H9 (cell line): Measurements from ENCODE around the gene ALOX12B. TPM values are rescaled to one million over a fixed set of nuclear protein-coding genes. Genes with fewer than 3 reads are reported as not detected.

Experiments used
- DNase-seq: peaks from one replicate; pipeline ENCODE4 v3.0.0-alpha.2; 2017
- H2AFZ ChIP-seq: one replicate; pipeline ENCODE4 v1.6.1; 2013; ENCODE audit warnings: mild to moderate bottlenecking, low read length, control low read depth, moderate library complexity
- H2AK5ac ChIP-seq: 2 replicates; pipeline ENCODE4 v1.6.1; 2013; ENCODE audit warnings: low read length, control low read depth, mixed read lengths; ENCODE audit not compliant: insufficient read length
- H2BK120ac ChIP-seq: one replicate; pipeline ENCODE4 v1.6.1; 2013; ENCODE audit warnings: low read depth, mild to moderate bottlenecking, low read length, control low read depth, inconsistent platforms; ENCODE audit not compliant: poor library complexity, severe bottlenecking
- H2BK12ac ChIP-seq: 2 replicates; pipeline ENCODE4 v1.6.1; 2013; ENCODE audit warnings: low read length, control low read depth, mixed read lengths, low read depth; ENCODE audit not compliant: insufficient read length
- H2BK15ac ChIP-seq: 2 replicates; pipeline ENCODE4 v1.6.1; 2013; ENCODE audit warnings: low read depth, low read length, control low read depth
- H2BK20ac ChIP-seq: one replicate; pipeline ENCODE4 v1.6.1; 2013; ENCODE audit warnings: low read depth, mild to moderate bottlenecking, low read length, control low read depth, inconsistent platforms; ENCODE audit not compliant: poor library complexity, severe bottlenecking
- H2BK5ac ChIP-seq: 2 replicates; pipeline ENCODE4 v1.6.1; 2013; ENCODE audit warnings: low read length, control low read depth, mixed read lengths; ENCODE audit not compliant: insufficient read length
- H3K14ac ChIP-seq: 2 replicates; pipeline ENCODE4 v1.6.1; 2013; ENCODE audit warnings: low read length, control low read depth; ENCODE audit not compliant: insufficient read depth
- H3K18ac ChIP-seq: 2 replicates; pipeline ENCODE4 v1.6.1; 2013; ENCODE audit warnings: low read depth, mild to moderate bottlenecking, mixed read lengths, low read length, control low read depth; ENCODE audit not compliant: insufficient read length
- H3K23ac ChIP-seq: 2 replicates; pipeline ENCODE4 v1.6.1; 2013; ENCODE audit warnings: low read length, control low read depth, mixed read lengths, low read depth; ENCODE audit not compliant: insufficient read length
- H3K23me2 ChIP-seq: 2 replicates; pipeline ENCODE4 v1.6.1; 2013; ENCODE audit warnings: low read depth, mild to moderate bottlenecking, mixed read lengths, low read length, control low read depth; ENCODE audit not compliant: insufficient read length, poor library complexity, severe bottlenecking
- H3K27ac ChIP-seq: 2 replicates; pipeline ENCODE4 v1.5.1; 2013; ENCODE audit warnings: low read length, control low read depth, mixed read lengths, low read depth; ENCODE audit not compliant: insufficient read length
- H3K27me3 ChIP-seq: 2 replicates; pipeline ENCODE4 v1.6.1; 2013; ENCODE audit warnings: low read length, control low read depth, inconsistent platforms; ENCODE audit not compliant: insufficient read depth
- H3K4ac ChIP-seq: 2 replicates; pipeline ENCODE4 v1.6.1; 2013; ENCODE audit warnings: low read depth, mild to moderate bottlenecking, control low read depth, inconsistent platforms, low read length, moderate library complexity
- H3K4me1 ChIP-seq: 2 replicates; pipeline ENCODE4 v1.6.1; 2013; ENCODE audit warnings: low read length, control low read depth, inconsistent platforms; ENCODE audit not compliant: insufficient read depth
- H3K4me2 ChIP-seq: 2 replicates; pipeline ENCODE4 v1.6.1; 2013; ENCODE audit warnings: low read length, control low read depth, mixed read lengths; ENCODE audit not compliant: insufficient read length, insufficient read depth
- H3K56ac ChIP-seq: 2 replicates; pipeline ENCODE4 v1.6.1; 2013; ENCODE audit warnings: low read depth, mild to moderate bottlenecking, mixed read lengths, low read length, control low read depth; ENCODE audit not compliant: insufficient read length
- H3K79me1 ChIP-seq: 2 replicates; pipeline ENCODE4 v1.6.1; 2013; ENCODE audit warnings: low read depth, mild to moderate bottlenecking, moderate library complexity, low read length, control low read depth, inconsistent platforms; ENCODE audit not compliant: insufficient read depth, poor library complexity, severe bottlenecking
- H3K79me2 ChIP-seq: 2 replicates; pipeline ENCODE4 v1.6.1; 2013; ENCODE audit warnings: low read length, control low read depth, inconsistent platforms; ENCODE audit not compliant: insufficient read depth
- H3K9ac ChIP-seq: 2 replicates; pipeline ENCODE4 v1.6.1; 2013; ENCODE audit warnings: low read length, control low read depth, mixed read lengths; ENCODE audit not compliant: insufficient read length; ENCODE audit errors: extremely low read depth
- H3K9me3 ChIP-seq: one replicate; pipeline ENCODE4 v1.6.1; 2013; ENCODE audit warnings: low read depth, low read length, inconsistent platforms; ENCODE audit not compliant: control insufficient read depth
- H3T11ph ChIP-seq: one replicate; pipeline ENCODE4 v1.6.1; 2013; ENCODE audit warnings: mild to moderate bottlenecking, low read length, control low read depth, inconsistent platforms
- H4K20me1 ChIP-seq: one replicate; pipeline ENCODE4 v1.6.1; 2013; ENCODE audit not compliant: control insufficient read depth, insufficient read length, insufficient read depth
- H4K5ac ChIP-seq: 2 replicates; pipeline ENCODE4 v1.6.1; 2013; ENCODE audit warnings: low read depth, mild to moderate bottlenecking, mixed read lengths, low read length, control low read depth; ENCODE audit not compliant: insufficient read length
- H4K8ac ChIP-seq: replicated peaks from 2 replicates; pipeline ENCODE4 v1.6.1; 2013; ENCODE audit warnings: low read length, control low read depth, mixed read lengths, low read depth; ENCODE audit not compliant: insufficient read length
- H4K91ac ChIP-seq: 2 replicates; pipeline ENCODE4 v1.6.1; 2013; ENCODE audit warnings: low read depth, mild to moderate bottlenecking, moderate library complexity, mixed read lengths, low read length, control low read depth; ENCODE audit not compliant: insufficient read length
- H3K27ac Mint-ChIP-seq, 3 experiments: 2 replicates in 2 of 3; 3 replicates in 1 of 3; pipeline ENCODE4 v1.8.0; 2020 to 2021; ENCODE audit warnings: mixed read lengths in 3 of 3, mild to moderate bottlenecking in 1 of 3, moderate library complexity in 1 of 3
- H3K27me3 Mint-ChIP-seq: 2 replicates; pipeline ENCODE4 v1.8.0; 2021; ENCODE audit warnings: low read depth, mild to moderate bottlenecking, moderate library complexity, mixed read lengths
- H3K36me3 Mint-ChIP-seq, 3 experiments: 2 replicates in 2 of 3; 3 replicates in 1 of 3; pipeline ENCODE4 v1.8.0; 2020 to 2021; ENCODE audit warnings: low read depth in 3 of 3, mixed read lengths in 3 of 3; ENCODE audit not compliant: insufficient read depth in 1 of 3
- H3K4me1 Mint-ChIP-seq, 2 experiments: 2 replicates each; pipeline ENCODE4 v1.8.0; 2020; ENCODE audit warnings: mixed read lengths in 2 of 2
- H3K4me3 Mint-ChIP-seq, 2 experiments: 2 replicates in 1 of 2; 3 replicates in 1 of 2; pipeline ENCODE4 v1.8.0; 2020 to 2021; ENCODE audit warnings: mild to moderate bottlenecking in 2 of 2, mixed read lengths in 2 of 2, moderate library complexity in 1 of 2
- H3K9me3 Mint-ChIP-seq, 2 experiments: 2 replicates in 1 of 2; 3 replicates in 1 of 2; pipeline ENCODE4 v1.8.0; 2020; ENCODE audit warnings: mild to moderate bottlenecking in 2 of 2, mixed read lengths in 2 of 2, moderate library complexity in 1 of 2
- CTCF ChIP-seq: fragments of 200-600 bp; sonication (generic); conservative IDR thresholded peaks from 3 replicates; pipeline ENCODE4 v1.8.0; 2021; ENCODE audit warnings: antibody characterized with exemption, mild to moderate bottlenecking
- WGBS: extraction: QIAGEN DNeasy Blood & Tissue Kit; methylation state at CpG from one replicate; pipeline ENCODE4 v1.1.7; 2013; ENCODE audit warnings: missing lambda C conversion rate, low lambda C conversion rate, mixed read lengths; ENCODE audit not compliant: insufficient read length; ENCODE audit errors: extremely low coverage; 5-methylcytosine and 5-hydroxymethylcytosine counted together
- total RNA-seq: library from RNA; stranded (reverse); gene quantifications from 2 replicates; pipeline ENCODE4 v1.2.1, GENCODE V29; 2021

Gene ALOX12B
- total RNA-seq, 1 experiment from 2014 or later, result 1.2 TPM

DNA sequence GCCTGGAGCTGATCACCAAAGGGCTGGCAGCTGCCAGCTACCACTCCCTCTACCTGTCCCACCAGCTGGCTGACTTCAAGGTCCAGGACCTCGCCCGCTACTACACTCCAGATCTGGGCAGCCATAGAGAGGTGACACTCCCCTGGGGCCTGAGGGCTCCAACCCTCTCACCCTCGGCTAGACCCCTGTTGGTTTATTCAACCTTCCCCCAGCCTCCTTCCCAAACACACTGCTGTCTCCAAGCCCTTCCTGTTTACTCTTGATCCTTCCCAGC, 18.0 kb downstream of the ALOX12B start:
- Histone ChIP-seq H4K5ac (no peak overlapping the region), H2AFZ (no peak overlapping the region), H3K9ac (no peak overlapping the region), H2BK5ac (no peak overlapping the region), H3K79me2 (no peaks in the 10 kb centered on the region), H3K79me1 (no peaks in the 10 kb centered on the region), H2BK20ac (no peak overlapping the region), H3K4me1 (no peaks in the 10 kb centered on the region), H3K56ac (no peak overlapping the region), H3K18ac (no peak overlapping the region), H3K4me2 (no peak overlapping the region), H3K27ac (no peak overlapping the region), H3K23me2 (peaks cover 17% of the 10 kb centered on the region), H2BK12ac (no peak overlapping the region), H4K20me1 (no peaks in the 10 kb centered on the region), H2BK15ac (no peak overlapping the region), H3K27me3 (peaks cover 35% of the 10 kb centered on the region), H4K91ac (no peak overlapping the region), H2BK120ac (no peak overlapping the region), H3K14ac (no peak overlapping the region), H3K4ac (no peak overlapping the region), H3K23ac (no peak overlapping the region), H2AK5ac (no peak overlapping the region), H3T11ph (no peak overlapping the region), H4K8ac (no peak overlapping the region), H3K9me3 (no peaks in the 10 kb centered on the region)
- no peak for DNase-seq
- peaks cover 33 to 37% of the 10 kb centered on the region in 2 experiments for H3K4me1 Mint-ChIP-seq
- no peak overlapping the region for H3K4me3 Mint-ChIP-seq
- H3K36me3 Mint-ChIP-seq, result peaks cover 0 to 2% (median 0%) of the 10 kb centered on the region in 3 experiments; a peak in 2 of 7 replicates
- H3K27me3 Mint-ChIP-seq, result peaks cover 94% of the 10 kb centered on the region
- no peak overlapping the region for H3K27ac Mint-ChIP-seq
- WGBS, result no CpG with 5 or more reads among the region's 3 CpGs
- no peak for TF ChIP-seq CTCF
- peaks cover 0 to 3% of the 10 kb centered on the region in 2 experiments; a peak in 3 of 5 replicates for H3K9me3 Mint-ChIP-seq
